Mesenchymal stem cell (in vitro differentiated cells and primary cell): ENCODE results near the gene COLQ. TPM values are rescaled to one million over a fixed set of nuclear protein-coding genes. Genes with fewer than 3 reads are reported as not detected.

Experiments
- small RNA-seq: library from polyadenylated mRNA; stranded (forward); fragments of <200 nt; extraction: miRNeasy Mini kit (QIAGEN cat#:217004); gene quantifications from one replicate; pipeline ENCODE3, GENCODE V24; 2013; ENCODE audit warnings: low read depth

COLQ gene

Small RNA genes lying within 50 kb of the gene (small RNA-seq; reads per million reads assigned to genes)
- not detected for gene MIR4270
- gene RN7SL110P: not detected
- not detected for gene RNU6-1024P
